Peyer's patch (tissue), 4 donors: Measurements from ENCODE around the gene B3GALT2.

Experiments used
- POLR2A ChIP-seq, 2 donors: fragments of 450-650 bp; IDR thresholded peaks; one replicate each; pipeline ENCODE4 v1.5.1; 2017; ENCODE audit warnings: antibody characterized with exemption in 2 of 2, mild to moderate bottlenecking in 2 of 2, moderate library complexity in 2 of 2
- TF ChIP-seq, protein P1 (sequence below), 6 experiments: fragments of 450-650 bp in 4 of 6; fragments of 200-600 bp in 2 of 6; sonication (generic) in 1 of 6; IDR thresholded peaks; one replicate each; pipeline ENCODE4 v1.5.1; 2017 to 2019; ENCODE audit warnings: antibody characterized with exemption in 6 of 6, mild to moderate bottlenecking in 3 of 6, moderate library complexity in 1 of 6

DNA sequence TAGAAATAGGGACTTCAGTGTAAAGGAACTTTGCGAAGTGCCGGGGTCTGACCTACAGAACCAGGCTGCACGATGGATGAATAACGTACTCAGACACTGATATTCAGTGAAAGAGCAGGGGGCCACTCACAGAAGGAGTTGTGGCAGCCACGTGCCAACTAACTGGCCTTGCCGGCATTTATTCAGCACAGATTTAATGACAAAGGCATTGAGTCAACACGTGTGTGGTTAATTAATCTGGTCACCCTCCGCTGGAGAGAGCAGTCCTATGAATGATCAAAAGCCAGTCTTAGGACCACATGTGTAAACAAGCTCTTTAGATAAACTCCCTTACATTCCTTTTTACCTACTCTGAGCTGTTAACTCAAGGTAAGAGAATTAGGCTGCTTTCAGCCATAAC, 6.2 kb upstream of the B3GALT2 start:
- no peak for TF ChIP-seq POLR2A (IDR thresholded peaks at IDR 0.05)
- TF ChIP-seq, protein P1, sequence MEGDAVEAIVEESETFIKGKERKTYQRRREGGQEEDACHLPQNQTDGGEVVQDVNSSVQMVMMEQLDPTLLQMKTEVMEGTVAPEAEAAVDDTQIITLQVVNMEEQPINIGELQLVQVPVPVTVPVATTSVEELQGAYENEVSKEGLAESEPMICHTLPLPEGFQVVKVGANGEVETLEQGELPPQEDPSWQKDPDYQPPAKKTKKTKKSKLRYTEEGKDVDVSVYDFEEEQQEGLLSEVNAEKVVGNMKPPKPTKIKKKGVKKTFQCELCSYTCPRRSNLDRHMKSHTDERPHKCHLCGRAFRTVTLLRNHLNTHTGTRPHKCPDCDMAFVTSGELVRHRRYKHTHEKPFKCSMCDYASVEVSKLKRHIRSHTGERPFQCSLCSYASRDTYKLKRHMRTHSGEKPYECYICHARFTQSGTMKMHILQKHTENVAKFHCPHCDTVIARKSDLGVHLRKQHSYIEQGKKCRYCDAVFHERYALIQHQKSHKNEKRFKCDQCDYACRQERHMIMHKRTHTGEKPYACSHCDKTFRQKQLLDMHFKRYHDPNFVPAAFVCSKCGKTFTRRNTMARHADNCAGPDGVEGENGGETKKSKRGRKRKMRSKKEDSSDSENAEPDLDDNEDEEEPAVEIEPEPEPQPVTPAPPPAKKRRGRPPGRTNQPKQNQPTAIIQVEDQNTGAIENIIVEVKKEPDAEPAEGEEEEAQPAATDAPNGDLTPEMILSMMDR (IDR thresholded peaks at IDR 0.05), result no peak
